ENCODE measurements around the gene SLC13A1.

GRCh38 chr7:123204206-123204835 lies 4.6 kb upstream of the SLC13A1 start:
- TF ChIP-seq CTCF (IDR thresholded peaks at IDR 0.05; ENCODE audit: low read depth, low read length, poor library complexity, severe bottlenecking) (no peak), EZH2phosphoT487 (IDR thresholded peaks at IDR 0.05; ENCODE audit: borderline replicate concordance, low read length) (no peak)

Data from DOHH2 (cell line).